Activated CD8-positive, alpha-beta memory T cell treated with anti-CD3 and anti-CD28 coated beads for 48 hours (primary cell): ENCODE measurements around the gene PFKFB3.
A peak's percentile ranks its signal among the peaks of the same experiment; 100 is the strongest.
"Not testable (repeated sequence)": the region's sequence is repeated elsewhere in the genome, so short reads cannot be mapped to it uniquely, and the experiment has no call there.

ENCODE experiments used
- DNase-seq, 3 experiments: peaks; one replicate each; pipeline ENCODE4 v3.0.0-alpha.2; 2020; ENCODE audit warnings: low read depth in 2 of 3, low spot score in 2 of 3

PFKFB3 gene

DNA sequence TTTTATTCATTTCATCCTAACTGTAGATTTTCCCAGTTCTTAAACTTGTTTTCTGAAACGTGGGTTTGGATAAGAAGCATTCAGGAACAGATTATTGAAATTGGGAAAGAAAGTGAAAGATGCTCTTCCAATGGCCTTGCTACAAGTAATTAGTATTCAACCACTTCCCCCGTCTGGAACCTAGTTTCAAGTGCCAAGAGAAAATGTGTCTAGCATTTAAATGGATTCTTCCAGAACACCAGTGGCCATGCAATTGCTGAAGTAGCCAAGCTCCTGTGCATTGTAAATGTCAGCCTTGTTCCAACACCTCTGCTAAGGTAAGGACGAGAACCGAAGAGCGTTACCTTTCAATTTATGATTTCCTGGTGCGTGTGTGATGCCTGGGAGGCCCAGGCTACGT is 68.2 kb downstream of the PFKFB3 start:
- no peak for DNase-seq

DNA sequence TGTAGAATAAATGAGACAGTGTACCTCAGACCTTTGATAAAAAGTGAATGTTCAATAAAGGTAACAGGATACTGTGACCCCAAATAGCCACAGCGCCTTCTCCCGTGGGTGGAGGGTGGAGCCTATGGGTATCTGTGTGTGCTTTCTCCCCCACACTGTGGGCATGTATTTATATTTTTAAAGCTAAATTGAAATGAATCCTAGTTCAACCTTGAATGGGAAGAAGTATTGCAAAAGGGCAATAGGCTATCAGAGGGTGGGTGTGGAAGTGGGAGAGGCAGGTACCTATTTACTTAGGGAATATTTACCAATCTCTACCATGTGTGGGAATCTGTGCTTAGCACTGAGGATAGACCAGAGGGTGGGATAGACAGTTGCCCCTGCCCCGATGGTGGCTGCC is 68.9 kb downstream of the PFKFB3 start:
- no peak for DNase-seq

DNA sequence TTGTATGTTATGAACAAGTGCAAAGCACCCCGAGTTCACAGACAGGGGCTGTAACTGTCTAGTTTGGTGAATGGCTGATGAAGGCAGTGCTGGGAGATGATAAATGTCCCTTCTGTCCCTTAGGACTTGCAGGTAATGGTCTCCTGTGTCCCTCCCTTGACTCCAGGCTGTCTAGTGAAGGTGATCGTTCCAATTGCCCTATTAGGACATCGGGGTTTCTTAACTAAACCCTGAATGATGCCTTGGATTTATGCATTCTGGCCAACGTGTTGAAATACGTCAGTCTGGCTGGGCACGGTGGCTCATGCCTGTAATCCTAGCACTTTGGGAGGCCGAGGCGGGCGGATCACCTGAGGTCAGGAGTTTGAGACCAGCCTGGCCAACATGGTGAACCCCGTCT is 69.4 kb downstream of the PFKFB3 start:
- no peak for DNase-seq

DNA sequence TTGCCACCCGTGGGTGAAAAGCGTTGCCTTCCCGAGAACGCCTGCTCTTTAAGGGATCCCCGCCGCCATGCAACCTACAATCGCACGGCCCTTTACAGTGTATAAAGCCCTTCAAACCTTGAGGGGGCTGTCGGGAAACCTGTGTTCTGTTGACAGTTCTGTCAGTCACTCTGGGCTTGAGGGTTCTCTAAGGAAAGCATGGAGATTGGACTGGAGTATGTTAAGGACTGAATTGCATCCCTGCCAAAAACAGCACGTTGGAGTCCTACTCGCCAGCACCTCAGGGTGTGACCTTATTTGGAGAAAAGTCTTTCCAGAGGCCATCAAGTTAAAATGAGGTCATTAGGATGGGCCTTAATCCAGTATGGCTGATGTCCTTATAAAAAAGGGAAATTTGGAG is 70.6 kb downstream of the PFKFB3 start:
- DNase-seq = no peak

DNA sequence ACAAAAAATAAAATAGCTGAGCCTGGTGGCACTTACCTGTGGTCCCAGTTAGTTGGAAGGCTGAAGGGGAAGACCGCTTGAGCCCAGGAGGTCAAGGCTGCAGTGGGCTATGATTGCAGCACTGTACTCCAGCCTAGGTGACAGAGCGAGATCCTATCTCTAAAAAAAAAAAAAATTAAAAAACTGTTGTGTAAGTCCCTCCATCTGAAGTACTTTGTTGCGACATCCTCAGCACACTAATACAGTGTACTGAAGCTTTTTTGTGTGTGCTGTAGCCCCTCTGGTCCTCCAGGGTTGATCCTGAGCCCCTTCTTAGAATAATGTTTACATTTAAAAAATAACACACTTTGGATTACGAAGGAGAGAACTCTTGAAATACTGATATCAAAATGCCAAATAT is 71.3 kb downstream of the PFKFB3 start:
- no peak for DNase-seq

DNA sequence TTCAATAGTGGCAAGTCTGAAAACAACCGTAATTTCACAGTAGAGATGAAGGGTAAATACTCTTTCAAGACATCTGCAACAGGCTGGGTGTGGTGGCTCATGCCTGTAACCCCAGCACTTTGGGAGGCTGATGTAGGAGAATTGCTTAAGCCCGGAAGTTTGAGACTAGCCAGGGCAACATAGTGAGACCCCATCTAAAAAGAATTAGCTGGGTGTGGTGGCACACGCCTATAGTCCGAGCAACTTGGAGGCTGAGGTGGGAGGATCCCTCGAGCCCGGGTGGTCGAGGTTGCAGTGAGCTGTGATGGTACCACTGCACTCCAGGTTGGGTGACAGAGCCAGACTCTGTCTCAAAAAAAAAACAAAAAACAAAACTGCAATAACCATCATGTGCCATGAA is 71.8 kb downstream of the PFKFB3 start:
- DNase-seq = no peak

DNA sequence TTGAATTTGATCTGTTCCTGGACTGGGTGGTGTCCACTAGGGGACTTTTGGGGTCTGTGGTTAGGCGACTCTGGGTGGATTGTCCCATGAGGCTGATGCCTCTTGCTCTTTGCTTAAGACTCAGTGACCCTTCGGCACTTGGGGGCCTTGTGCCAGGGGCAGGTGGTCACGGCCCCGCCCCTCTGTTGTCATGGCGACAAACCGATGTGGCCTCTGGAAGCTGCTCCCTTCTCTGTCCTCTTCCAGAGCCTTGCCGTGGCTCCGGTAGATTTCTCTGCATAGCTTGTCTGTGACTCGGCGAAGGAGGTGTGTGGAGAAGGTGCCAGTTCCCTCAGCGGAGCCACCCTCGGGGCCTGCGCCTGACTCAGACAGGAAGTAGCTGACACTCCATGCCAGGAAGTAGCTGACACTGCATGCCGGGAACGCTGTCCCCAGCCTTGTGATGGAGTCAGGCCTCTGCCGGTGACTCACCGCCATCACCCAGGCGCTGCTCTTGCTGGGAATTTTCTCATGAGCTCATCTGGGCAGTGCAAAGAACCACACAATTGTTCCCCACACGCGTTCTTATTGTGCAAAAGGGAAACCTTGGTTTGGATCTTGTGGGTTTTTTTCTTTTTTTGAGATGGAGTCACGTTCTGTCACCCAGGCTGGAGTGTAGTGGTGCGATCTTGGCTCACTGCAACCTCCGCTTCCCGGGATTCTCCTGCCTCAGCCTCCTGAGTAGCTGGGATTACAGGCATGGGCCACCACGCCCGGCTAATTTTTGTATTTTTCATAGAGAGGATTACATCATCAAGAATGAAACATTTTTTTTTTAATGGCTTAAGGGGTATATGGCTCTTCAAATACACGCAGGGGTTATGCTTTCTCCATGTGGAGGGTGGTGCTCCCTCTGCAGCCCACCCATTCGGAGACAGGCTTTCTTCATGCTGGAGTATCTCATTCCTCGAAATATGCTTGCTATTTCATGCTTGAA is 72.6 kb downstream of the PFKFB3 start:
- peak; percentile 61 to 83 (median 70) for DNase-seq

DNA sequence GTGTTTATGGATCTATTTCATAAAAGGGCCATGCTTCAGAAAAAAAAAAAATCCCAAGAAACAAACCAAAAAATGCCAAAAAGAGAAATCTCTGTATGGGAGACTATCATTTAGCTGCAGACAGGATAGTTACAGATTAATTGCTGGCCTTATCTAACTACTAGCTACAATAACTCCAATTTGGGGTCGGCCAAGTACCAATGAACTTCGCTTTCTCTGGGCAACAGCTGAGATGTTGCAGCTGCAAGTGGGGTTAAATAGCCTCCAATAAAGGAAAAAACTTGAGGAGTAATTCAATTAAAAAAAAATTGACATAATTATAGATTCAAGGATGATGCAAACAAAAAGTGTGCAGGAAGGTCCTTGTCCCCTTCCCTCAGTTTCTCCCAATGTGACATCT is 73.6 kb downstream of the PFKFB3 start:
- no peak for DNase-seq

DNA sequence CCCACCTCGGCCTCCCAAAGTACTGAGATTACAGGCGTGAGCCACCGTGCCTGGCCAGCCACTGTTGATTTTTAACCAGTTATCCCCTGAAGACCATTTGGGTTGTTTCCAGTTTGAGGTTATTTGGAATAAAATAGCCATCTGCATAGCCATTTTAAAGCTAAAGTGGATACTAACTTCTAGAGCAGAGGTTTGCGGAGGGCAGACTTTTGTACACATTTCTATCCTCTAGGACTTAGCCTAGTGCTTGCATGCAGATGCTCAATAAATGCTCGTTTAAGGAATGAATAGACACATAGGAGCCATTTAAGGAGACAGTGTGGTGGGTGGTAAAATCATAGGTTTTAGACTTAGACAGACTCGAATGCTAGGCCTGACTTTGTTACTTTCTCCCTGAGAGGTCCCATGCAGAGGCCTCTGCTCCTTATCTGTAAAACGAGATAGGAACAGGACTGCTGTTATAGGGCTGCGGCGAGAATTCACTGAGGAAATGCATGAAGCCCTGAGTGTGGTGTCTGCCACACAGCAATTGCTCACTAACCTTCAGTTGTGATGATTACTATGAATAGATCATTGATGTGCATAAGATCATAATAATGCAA is 75.9 kb downstream of the PFKFB3 start:
- DNase-seq = no peak

DNA sequence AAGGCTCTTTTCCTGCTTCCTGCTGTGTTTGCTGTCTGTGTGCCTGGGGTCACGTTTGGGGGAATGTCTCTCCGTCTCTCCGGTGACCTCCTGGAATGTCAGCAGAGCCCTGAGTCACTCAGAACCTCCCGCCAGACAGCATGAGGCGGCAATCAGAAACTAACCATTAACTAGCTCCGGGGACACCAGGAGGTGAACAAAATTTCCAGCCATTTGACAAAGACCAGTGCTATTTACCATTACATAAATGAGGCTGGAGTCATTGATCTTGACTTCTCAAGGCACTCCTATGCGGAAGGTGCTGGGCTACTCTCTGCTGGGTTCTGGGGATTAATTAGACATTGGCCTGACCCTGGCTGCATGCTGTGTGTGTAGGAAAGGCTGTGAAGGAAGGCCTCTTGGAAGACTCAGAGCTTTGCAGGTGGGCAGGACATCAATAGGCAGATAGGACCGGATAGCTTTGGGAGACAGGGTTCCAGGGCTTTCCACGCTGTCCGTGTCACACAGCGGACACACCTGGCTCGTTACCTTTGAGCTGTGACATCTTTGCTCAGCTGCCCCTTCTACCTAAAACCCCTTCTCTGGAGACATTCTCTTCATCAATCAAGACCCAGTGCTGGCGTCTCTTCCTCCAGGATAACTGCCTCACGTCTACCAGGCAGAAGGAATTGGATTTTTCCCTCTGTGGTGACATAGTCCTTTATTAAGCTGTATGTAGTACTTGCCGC is 77.0 kb downstream of the PFKFB3 start:
- no peak for DNase-seq

DNA sequence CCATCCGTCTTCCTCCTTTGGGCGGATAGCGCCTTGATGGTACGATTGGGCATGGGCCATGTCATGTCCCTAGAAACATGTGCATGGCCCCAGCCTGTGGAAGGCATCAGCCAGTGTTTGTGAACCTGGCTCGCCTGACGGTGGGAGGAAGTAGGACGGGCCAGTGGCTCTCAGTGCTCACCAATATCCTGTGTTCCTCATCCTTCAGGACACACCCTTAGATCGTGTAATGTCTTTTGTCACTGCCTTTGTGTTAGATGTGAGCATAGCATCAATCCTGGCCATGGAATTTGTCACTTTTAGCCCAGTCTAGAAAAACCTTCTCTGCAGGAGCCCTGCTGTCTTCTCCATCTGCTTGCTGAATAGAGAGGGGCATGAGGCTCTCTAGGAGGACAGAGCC is 77.6 kb downstream of the PFKFB3 start:
- no peak for DNase-seq

DNA sequence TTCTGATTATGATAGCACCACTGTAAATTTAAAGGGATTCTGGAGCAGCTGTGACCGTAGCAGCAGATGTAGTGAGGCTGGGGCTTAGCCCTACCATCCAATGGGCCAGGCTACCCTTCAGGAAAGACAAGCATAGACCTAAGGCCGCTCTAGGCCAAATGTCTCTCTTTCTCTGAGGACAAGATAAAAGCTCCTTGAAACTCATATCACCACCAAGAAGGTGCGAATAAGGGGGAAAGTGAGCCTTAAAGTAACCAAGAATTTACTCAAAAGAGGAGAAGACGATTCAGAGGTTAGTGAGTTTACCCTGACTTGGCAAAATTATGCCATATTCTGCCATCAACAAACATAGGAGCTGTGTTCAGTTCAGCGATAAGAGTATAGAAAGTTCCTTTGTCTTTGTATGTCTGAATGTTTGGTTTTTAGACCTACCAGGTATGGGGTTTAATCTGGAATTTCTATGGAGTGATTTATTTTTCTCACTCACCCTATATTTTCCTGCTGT is 79.8 kb downstream of the PFKFB3 start:
- no peak for DNase-seq

DNA sequence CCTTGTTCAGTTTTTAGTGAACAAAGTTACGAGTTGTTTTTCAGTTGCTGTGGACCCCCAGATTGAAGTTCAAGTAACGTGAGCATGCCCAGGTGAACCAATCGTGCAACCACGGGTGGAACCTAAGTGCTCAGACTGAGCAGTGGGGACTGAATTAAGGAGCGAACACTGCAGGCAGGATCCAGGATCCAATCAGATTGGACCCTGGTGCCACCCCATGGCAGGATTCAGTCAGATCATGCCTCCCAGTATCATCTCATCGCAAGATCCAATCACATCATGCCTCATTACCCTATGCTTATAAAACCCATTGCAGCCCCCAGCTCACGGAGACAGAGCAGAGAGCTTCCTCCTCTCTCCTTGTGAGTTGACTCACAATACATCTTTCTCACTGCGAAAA is 80.9 kb downstream of the PFKFB3 start:
- DNase-seq = no peak

DNA sequence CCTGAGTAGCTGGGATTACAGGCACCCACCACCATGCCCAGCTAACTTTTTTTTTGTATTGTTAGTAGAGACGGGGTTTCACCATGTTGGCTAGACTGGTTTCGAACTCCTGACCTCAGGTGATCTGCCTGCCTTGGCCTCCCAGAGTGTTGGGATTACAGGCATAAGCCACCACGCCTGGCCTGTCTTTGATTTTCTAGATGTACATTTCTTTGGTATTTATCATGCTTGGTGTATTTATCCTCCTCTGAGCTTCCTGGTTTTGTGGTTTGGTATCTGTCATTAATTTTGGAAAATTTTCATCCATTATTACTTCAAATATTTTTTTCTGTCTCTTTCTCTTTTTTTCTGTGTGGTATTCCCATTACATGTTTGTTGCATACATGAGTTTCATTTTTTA is 87.9 kb downstream of the PFKFB3 start:
- DNase-seq = not testable (repeated sequence)

DNA sequence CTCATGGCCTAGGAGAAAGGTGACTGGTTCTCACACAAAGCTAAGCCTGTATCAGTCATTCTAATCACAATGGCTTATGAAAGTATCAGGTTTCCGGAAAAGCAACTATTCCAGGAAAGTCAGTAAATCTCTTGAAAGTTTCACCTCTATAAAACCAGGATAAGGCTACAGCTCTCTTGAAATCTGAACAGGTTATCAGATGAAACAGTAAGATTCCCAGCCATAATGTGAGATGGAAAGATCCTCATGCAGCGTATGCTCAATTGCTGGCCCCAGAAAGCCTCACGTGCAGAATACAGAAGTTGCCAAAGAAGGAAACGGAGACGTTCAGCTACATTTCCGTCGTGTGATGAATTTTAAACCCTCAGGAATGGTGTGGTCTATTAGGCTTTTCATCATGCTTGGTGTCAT is 90.0 kb downstream of the PFKFB3 start:
- DNase-seq = no peak

DNA sequence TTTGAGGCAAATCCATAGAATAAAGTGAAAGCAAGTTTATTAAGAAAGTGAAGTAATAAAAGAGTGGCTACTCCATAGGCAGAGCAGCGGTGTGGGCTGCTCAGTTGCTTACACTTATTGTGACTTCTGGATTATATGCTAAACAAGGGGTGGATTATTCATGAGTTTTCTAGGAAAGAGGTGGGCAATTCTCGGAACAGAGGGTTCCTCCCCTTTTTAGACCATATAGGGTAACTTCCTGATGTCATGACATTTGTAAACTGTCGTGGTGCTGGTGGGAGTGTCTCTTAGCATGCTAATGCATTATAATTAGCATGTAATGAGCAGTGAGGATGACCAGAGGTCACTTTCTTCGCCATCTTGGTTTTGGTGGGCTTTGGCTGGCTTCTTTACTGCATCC is 93.7 kb downstream of the PFKFB3 start:
- DNase-seq = not testable (repeated sequence)

DNA sequence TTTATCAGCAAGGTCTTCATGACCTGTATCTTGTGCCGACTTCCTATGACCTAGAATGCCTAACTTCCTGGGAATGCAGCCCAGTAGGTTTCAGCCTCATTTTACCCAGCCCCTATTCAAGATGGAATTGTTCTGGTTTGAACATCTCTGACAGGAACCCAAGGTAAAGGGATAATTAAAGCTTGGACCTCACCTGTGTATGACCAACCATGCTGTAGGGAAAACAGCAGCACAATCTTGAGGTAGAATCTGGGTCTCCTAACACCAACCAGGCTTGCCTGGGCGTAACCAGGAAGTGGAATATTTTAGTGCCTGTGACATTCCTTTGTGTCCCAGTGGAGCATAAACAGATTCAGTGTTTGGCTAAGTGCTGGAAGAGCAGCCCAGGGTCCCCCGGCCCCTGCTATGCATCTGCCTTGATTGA is 94.1 kb downstream of the PFKFB3 start:
- no peak for DNase-seq

DNA sequence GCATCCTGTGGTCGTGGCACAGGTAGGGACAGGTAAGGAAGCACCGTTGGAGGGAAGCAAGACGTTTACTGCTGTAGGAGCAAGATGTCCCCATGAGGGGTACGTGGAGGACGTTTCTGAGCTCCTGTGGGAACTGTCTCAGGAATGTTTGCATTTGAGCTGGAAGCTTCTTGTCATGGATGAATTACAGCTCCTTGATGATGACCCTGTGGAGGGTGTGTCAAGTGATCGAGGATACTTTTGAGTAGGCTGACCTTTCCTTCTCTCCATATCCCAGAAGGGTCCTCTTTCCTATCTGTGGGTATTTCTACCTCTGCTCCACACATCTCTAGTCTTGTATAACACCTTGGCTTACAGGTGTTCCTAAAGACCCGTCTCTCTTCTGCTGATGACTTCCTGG is 94.8 kb downstream of the PFKFB3 start:
- DNase-seq = no peak

DNA sequence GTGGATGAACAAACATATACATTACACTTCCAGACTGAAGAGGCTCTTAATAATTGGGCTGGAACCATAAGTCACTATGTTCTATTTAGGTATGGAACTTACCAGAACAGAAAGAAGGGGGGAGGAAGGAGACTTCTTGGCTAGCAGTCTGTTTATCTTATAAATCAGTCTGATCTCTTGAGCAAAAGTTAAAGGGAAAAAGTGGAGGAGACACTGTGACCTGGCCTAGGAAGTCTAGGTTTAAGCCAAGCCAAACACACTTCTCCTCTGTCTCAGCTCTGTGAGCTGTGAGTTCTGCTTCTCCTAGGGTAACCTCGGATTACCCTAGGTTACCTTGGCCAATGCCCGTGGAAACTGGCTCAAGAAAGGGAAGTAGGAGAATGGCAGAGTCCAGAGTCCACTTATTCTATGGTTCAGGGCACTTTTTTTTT is 95.2 kb downstream of the PFKFB3 start:
- no peak for DNase-seq

DNA sequence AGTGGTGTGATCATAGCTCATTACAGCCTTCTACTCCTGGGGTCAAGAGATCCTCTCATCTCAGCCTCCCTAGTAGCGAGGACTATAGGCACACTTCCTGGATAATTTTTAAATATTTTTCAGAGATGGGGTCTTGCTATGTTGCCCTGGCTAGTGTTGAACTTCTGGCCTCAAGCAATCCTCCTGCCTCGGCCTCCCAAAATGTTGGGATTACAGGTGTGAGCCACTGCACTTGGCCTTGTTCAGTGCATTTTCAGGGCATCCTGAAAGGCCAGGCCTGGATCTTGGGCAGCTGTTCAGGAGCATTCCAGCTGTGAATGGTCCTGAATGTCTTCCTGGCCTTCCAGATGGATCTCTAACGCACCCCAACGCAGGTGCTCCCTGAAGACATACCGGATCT is 95.7 kb downstream of the PFKFB3 start:
- DNase-seq = no peak

DNA sequence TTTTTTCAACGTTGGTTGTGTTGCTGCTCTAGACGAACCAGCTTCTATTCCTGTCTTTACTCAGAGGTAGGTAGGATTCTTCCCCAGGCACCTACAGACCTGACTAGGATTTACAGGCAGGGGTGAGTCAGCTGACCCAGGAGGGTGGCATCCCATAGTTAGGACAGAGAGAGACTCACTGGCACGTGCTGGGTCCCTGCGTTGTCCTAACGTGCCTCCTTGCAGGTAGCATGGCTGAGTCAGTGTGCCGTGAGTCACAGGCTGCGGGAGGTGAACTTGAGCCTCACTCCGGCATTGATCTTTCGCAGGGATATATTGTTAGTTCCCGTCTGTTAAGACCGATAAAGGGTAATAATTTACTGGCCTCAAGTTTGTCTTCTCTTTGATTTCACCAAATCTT is 96.5 kb downstream of the PFKFB3 start:
- DNase-seq = no peak

DNA sequence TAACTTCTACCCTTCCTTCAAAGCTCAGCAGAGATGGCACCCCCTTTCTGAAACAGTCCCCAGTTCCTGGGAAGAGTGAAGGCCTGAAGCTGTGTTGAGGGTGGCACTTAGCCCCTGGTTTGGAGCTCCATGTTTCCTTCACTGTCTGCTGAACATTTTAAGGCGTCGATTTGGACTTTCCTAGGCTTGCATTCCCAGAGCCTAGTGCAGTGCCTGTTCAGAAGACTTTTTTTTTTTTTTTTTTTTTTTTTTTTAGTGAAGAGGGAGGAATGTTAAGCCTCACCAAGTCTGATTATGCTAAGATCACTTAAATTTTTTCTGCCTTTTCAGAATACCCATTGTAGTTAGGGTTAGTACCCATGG is 97.0 kb downstream of the PFKFB3 start:
- DNase-seq = no peak
